GM12878 (cell line): ENCODE data around the gene PYGO2. TPM values are rescaled to one million over a fixed set of nuclear protein-coding genes. Genes with fewer than 3 reads are reported as not detected.

ENCODE experiments used
- ESRRA ChIP-seq: IDR thresholded peaks from 2 replicates; pipeline ENCODE4 v1.6.1; 2012; ENCODE audit warnings: mild to moderate bottlenecking, low read length, improper control_type of control experiment
- ETV6 ChIP-seq, 2 experiments: fragments of 450-650 bp in 1 of 2; IDR thresholded peaks in 1 of 2; conservative IDR thresholded peaks in 1 of 2; 2 replicates each; pipeline ENCODE4 v1.6.1; 2014; ENCODE audit warnings: antibody characterized with exemption in 1 of 2, borderline replicate concordance in 1 of 2, low read depth in 1 of 2, mild to moderate bottlenecking in 1 of 2, moderate library complexity in 1 of 2
- HDAC2 ChIP-seq: fragments of 200-600 bp; sonication (generic); IDR thresholded peaks from 2 replicates; pipeline ENCODE4 v1.6.1; 2017
- HDGF ChIP-seq: fragments of 450-650 bp; IDR thresholded peaks from 2 replicates; pipeline ENCODE4 v1.6.1; 2016; ENCODE audit warnings: antibody characterized with exemption
- IKZF2 ChIP-seq, 2 experiments: fragments of 450-650 bp; IDR thresholded peaks; 2 replicates each; pipeline ENCODE4 v1.6.1; 2017; ENCODE audit warnings: mild to moderate bottlenecking in 2 of 2, moderate library complexity in 2 of 2
- MTA3 ChIP-seq: IDR thresholded peaks from 2 replicates; pipeline ENCODE4 v1.6.1; 2012; ENCODE audit warnings: low read length, inconsistent platforms, borderline replicate concordance
- MYB ChIP-seq: fragments of 150-350 bp; IDR thresholded peaks from 2 replicates; pipeline ENCODE4 v1.6.1; 2014; ENCODE audit warnings: mild to moderate bottlenecking, low read depth, low read length, borderline replicate concordance
- NFIC ChIP-seq: IDR thresholded peaks from 2 replicates; pipeline ENCODE4 v1.6.1; 2012; ENCODE audit warnings: low read depth, mild to moderate bottlenecking, inconsistent platforms, low read length, moderate library complexity
- SIN3A ChIP-seq: IDR thresholded peaks from 2 replicates; pipeline ENCODE4 v1.6.1; 2012; ENCODE audit warnings: low read depth, low read length, improper control_type of control experiment
- SMC3 ChIP-seq: IDR thresholded peaks from 2 replicates; pipeline ENCODE4 v1.6.1; 2011; ENCODE audit warnings: low read length, improper control_type of control experiment, borderline replicate concordance
- SPI1 ChIP-seq: IDR thresholded peaks from 2 replicates; pipeline ENCODE4 v1.6.1; 2011; ENCODE audit warnings: low read depth, mild to moderate bottlenecking, low read length, moderate library complexity, borderline replicate concordance; ENCODE audit not compliant: insufficient read depth
- YY1 ChIP-seq: IDR thresholded peaks from 2 replicates; pipeline ENCODE4 v1.6.1; 2011; ENCODE audit warnings: low read depth, mild to moderate bottlenecking, low read length
- ZNF24 ChIP-seq: fragments of 450-650 bp; IDR thresholded peaks from 2 replicates; pipeline ENCODE4 v1.6.1; 2017; ENCODE audit warnings: antibody characterized with exemption, mild to moderate bottlenecking
- polyA plus RNA-seq, 11 experiments: library from polyadenylated mRNA; depleted of rRNA in 4 of 11; unstranded in 6 of 11; stranded (reverse) in 5 of 11; fragments of >200 nt; fragmentation: Nextera tagmentation in 4 of 11; fragmentation: Illumina TruSeq in 1 of 11; extraction: Ambion mirVana in 4 of 11; extraction: Trizol in 1 of 11; gene quantifications; 1 replicate in 1 of 11; 2 replicates in 10 of 11; pipeline versions ENCODE4 v1.2.1 to v1.2.3, GENCODE V29; 2011 to 2016; ENCODE audit warnings: inconsistent platforms in 2 of 11, missing spikeins in 2 of 11, low read depth in 1 of 11
- total RNA-seq, 4 experiments: library from RNA; depleted of rRNA in 3 of 4; stranded (reverse); fragments of >200 nt in 3 of 4; fragmentation: Illumina TruSeq in 1 of 4; extraction: Trizol in 1 of 4; gene quantifications; 2 replicates each; pipeline versions ENCODE4 v1.2.1 to v1.2.3, GENCODE V29; 2013 to 2021
- TF ChIP-seq, protein P1 (sequence below): fragments of 450-650 bp; IDR thresholded peaks from 2 replicates; pipeline ENCODE4 v1.6.1; 2014; ENCODE audit warnings: mild to moderate bottlenecking
- TF ChIP-seq, protein P2 (sequence below): fragments of 450-650 bp; IDR thresholded peaks from 2 replicates; pipeline ENCODE4 v1.6.1; 2018; ENCODE audit warnings: borderline replicate concordance, mild to moderate bottlenecking; ENCODE audit not compliant: partially characterized antibody
- TF ChIP-seq, protein P3 (sequence below): fragments of 150-350 bp; IDR thresholded peaks from 2 replicates; pipeline ENCODE4 v1.6.1; 2014; ENCODE audit warnings: mild to moderate bottlenecking, low read depth, low read length
- TF ChIP-seq, protein P4 (sequence below), 3 experiments: IDR thresholded peaks in 2 of 3; conservative IDR thresholded peaks in 1 of 3; 2 replicates each; pipeline ENCODE4 v1.5.1; 2011; ENCODE audit warnings: low read depth in 3 of 3, low read length in 3 of 3, mild to moderate bottlenecking in 3 of 3, control low read depth in 2 of 3, moderate library complexity in 2 of 3, inconsistent platforms in 1 of 3, mixed read lengths in 1 of 3; ENCODE audit not compliant: control insufficient read depth in 2 of 3, insufficient read depth in 1 of 3; ENCODE audit errors: extremely low read depth in 1 of 3
- TF ChIP-seq, protein P5 (sequence below): IDR thresholded peaks from 2 replicates; pipeline ENCODE4 v1.6.1; 2012; ENCODE audit warnings: low read depth, low read length, improper control_type of control experiment
- TF ChIP-seq, protein P6 (sequence below): fragments of 450-650 bp; IDR thresholded peaks from 2 replicates; pipeline ENCODE4 v1.6.1; 2017; ENCODE audit warnings: mild to moderate bottlenecking

The PYGO2 gene
- total and polyA plus RNA-seq, 10 of the 15 experiments (the other 5 are each of a cell fraction or from before 2014, with no cell fraction given) = 8.1 to 33.8 (median 23.5) TPM

DNA sequence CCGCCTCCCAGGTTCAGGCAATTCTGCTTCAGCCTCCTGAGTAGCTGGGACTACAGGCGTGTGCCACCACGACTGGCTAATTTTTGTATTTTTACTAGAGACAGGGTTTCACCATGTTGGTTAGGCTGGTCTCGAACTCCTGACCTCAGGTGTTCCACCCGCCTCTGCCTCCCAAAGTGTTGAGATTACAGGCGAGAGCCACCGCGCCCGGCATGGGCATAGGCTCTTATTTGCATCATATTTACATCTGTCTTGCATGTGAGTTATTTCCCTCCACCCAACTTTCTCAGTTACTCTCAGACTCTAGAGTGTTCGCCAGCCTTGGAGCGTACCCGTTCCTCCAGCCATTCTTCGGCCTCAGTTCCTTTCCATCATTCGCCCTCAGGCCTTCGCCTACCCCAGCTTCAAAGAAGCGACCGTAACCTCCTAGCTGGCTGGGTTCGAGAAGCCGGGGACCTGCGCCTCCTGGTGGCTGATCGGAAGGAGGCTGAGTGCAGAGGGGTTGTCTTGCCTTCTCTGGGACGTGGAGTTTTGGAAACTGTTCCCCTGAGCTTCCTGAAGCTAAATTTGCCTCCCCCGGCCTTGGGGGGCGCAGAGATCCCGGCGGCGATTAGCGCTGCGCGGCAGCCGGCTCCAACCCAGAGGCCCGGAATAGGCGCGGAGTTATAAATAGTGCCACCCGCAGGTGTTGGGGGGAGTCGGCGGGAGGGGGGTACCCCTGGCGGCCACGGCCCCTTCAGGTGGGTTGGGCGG is 37.4 kb upstream of the PYGO2 start (continued):
- TF ChIP-seq, protein P1, sequence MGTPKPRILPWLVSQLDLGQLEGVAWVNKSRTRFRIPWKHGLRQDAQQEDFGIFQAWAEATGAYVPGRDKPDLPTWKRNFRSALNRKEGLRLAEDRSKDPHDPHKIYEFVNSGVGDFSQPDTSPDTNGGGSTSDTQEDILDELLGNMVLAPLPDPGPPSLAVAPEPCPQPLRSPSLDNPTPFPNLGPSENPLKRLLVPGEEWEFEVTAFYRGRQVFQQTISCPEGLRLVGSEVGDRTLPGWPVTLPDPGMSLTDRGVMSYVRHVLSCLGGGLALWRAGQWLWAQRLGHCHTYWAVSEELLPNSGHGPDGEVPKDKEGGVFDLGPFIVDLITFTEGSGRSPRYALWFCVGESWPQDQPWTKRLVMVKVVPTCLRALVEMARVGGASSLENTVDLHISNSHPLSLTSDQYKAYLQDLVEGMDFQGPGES = no peak
- TF ChIP-seq NFIC = no peak
- TF ChIP-seq, protein P2, sequence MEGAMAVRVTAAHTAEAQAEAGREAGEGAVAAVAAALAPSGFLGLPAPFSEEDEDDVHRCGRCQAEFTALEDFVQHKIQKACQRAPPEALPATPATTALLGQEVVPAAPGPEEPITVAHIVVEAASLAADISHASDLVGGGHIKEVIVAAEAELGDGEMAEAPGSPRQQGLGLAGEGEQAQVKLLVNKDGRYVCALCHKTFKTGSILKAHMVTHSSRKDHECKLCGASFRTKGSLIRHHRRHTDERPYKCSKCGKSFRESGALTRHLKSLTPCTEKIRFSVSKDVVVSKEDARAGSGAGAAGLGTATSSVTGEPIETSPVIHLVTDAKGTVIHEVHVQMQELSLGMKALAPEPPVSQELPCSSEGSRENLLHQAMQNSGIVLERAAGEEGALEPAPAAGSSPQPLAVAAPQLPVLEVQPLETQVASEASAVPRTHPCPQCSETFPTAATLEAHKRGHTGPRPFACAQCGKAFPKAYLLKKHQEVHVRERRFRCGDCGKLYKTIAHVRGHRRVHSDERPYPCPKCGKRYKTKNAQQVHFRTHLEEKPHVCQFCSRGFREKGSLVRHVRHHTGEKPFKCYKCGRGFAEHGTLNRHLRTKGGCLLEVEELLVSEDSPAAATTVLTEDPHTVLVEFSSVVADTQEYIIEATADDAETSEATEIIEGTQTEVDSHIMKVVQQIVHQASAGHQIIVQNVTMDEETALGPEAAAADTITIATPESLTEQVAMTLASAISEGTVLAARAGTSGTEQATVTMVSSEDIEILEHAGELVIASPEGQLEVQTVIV = no peak
- peak; percentile 74 for TF ChIP-seq SMC3
- TF ChIP-seq SIN3A = no peak
- TF ChIP-seq ESRRA = no peak
- no peak for TF ChIP-seq SPI1
- peak; percentile 29 to 76; a peak in 2 of 4 replicates for TF ChIP-seq IKZF2 (IDR thresholded peaks at IDR 0.05)
- TF ChIP-seq, protein P3, sequence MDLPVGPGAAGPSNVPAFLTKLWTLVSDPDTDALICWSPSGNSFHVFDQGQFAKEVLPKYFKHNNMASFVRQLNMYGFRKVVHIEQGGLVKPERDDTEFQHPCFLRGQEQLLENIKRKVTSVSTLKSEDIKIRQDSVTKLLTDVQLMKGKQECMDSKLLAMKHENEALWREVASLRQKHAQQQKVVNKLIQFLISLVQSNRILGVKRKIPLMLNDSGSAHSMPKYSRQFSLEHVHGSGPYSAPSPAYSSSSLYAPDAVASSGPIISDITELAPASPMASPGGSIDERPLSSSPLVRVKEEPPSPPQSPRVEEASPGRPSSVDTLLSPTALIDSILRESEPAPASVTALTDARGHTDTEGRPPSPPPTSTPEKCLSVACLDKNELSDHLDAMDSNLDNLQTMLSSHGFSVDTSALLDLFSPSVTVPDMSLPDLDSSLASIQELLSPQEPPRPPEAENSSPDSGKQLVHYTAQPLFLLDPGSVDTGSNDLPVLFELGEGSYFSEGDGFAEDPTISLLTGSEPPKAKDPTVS = no peak
- no peak for TF ChIP-seq MTA3
- TF ChIP-seq HDAC2 = no peak
- TF ChIP-seq ETV6 (conservative IDR thresholded peaks at IDR 0.05 in 1 of 2, IDR thresholded peaks at IDR 0.05 in 1 of 2; ENCODE audit: borderline replicate concordance in 1 of 2, low read depth in 1 of 2) = 0 out of 4 replicates have a peak, but pooled peaks of 1 of the 2 experiments have one; percentile 8
- peak; percentile 83; the same call in 1 of the 2 replicates for TF ChIP-seq HDGF
- TF ChIP-seq, protein P4, sequence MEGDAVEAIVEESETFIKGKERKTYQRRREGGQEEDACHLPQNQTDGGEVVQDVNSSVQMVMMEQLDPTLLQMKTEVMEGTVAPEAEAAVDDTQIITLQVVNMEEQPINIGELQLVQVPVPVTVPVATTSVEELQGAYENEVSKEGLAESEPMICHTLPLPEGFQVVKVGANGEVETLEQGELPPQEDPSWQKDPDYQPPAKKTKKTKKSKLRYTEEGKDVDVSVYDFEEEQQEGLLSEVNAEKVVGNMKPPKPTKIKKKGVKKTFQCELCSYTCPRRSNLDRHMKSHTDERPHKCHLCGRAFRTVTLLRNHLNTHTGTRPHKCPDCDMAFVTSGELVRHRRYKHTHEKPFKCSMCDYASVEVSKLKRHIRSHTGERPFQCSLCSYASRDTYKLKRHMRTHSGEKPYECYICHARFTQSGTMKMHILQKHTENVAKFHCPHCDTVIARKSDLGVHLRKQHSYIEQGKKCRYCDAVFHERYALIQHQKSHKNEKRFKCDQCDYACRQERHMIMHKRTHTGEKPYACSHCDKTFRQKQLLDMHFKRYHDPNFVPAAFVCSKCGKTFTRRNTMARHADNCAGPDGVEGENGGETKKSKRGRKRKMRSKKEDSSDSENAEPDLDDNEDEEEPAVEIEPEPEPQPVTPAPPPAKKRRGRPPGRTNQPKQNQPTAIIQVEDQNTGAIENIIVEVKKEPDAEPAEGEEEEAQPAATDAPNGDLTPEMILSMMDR (IDR thresholded peaks at IDR 0.05 in 2 of 3, conservative IDR thresholded peaks at IDR 0.05 in 1 of 3; ENCODE audit: control insufficient read depth in 2 of 3, extremely low read depth in 1 of 3, insufficient read depth in 1 of 3, low read depth in 3 of 3, low read length in 3 of 3) = peak; percentile 86 to 97 (median 95)
- TF ChIP-seq ZNF24 = no peak
- TF ChIP-seq, protein P5, sequence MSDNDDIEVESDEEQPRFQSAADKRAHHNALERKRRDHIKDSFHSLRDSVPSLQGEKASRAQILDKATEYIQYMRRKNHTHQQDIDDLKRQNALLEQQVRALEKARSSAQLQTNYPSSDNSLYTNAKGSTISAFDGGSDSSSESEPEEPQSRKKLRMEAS = no peak
- TF ChIP-seq MYB = no peak
- TF ChIP-seq YY1 = peak; percentile 75
- TF ChIP-seq, protein P6, sequence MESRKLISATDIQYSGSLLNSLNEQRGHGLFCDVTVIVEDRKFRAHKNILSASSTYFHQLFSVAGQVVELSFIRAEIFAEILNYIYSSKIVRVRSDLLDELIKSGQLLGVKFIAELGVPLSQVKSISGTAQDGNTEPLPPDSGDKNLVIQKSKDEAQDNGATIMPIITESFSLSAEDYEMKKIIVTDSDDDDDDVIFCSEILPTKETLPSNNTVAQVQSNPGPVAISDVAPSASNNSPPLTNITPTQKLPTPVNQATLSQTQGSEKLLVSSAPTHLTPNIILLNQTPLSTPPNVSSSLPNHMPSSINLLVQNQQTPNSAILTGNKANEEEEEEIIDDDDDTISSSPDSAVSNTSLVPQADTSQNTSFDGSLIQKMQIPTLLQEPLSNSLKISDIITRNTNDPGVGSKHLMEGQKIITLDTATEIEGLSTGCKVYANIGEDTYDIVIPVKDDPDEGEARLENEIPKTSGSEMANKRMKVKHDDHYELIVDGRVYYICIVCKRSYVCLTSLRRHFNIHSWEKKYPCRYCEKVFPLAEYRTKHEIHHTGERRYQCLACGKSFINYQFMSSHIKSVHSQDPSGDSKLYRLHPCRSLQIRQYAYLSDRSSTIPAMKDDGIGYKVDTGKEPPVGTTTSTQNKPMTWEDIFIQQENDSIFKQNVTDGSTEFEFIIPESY = no peak
